ENCODE measurements around the gene CSPG4. TPM values are rescaled to one million over a fixed set of nuclear protein-coding genes. Genes with fewer than 3 reads are reported as not detected.

The CSPG4 gene
- total and polyA plus RNA-seq, 2 donors (not counting 1 experiment from before 2014, with no cell fraction given): 0.03 to 0.15 TPM

GRCh38 chr15:75671730-75672602 is 40.7 kb downstream of the CSPG4 start:
- H3K27ac ChIP-seq (ENCODE audit: low read length in 2 of 2): no peak overlapping the region
- no peaks in the 10 kb centered on the region for H4K20me1 ChIP-seq (ENCODE audit: control insufficient read depth, insufficient read depth, low read length, poor library complexity, severe bottlenecking)
- no peak overlapping the region for H3K9ac ChIP-seq (ENCODE audit: low read length)
- WGBS (ENCODE audit: insufficient coverage): 89% methylated on average over 8 of the region's 11 CpGs
- no peaks in the 10 kb centered on the region for H3K4me1 ChIP-seq (ENCODE audit: control insufficient read depth in 2 of 2, insufficient read depth in 2 of 2, low read length in 2 of 2)
- H3K27me3 ChIP-seq (replicated peaks in 1 of 4; ENCODE audit: control extremely low read depth in 1 of 4, control insufficient read depth in 3 of 4, insufficient read depth in 4 of 4, low read length in 3 of 4): no peaks in the 10 kb centered on the region
- POLR2A ChIA-PET: no interaction called here
- no peak for TF ChIP-seq EZH2 (IDR thresholded peaks at IDR 0.05; ENCODE audit: borderline replicate concordance, insufficient read depth, low read depth, low read length, poor library complexity, severe bottlenecking)
- TF ChIP-seq CTCF (IDR thresholded peaks at IDR 0.05): no peak
- H2AFZ ChIP-seq (ENCODE audit: insufficient read depth, low read depth, low read length, poor library complexity, severe bottlenecking): no peak overlapping the region
- no peak overlapping the region for H3K4me3 ChIP-seq (ENCODE audit: control extremely low read depth in 1 of 5, extremely low read depth in 1 of 5, insufficient read depth in 1 of 5, low read depth in 2 of 5, low read length in 4 of 5)
- no peak overlapping the region for H3K4me2 ChIP-seq (replicated peaks; ENCODE audit: low read depth, low read length, poor library complexity, severe bottlenecking)
- no peaks in the 10 kb centered on the region for H3K9me3 ChIP-seq (ENCODE audit: control extremely low read depth in 1 of 3, control insufficient read depth in 2 of 3, insufficient read depth in 1 of 3, low read length in 2 of 3)
- intact Hi-C loops (cut with micrococcal nuclease): no loop called here
- no peak overlapping the region for H3K27ac Mint-ChIP-seq
- CTCF ChIA-PET: interaction anchor here (1.2 kb wide), 1 partner anchor 14 kb away, joined by 4 read pairs; no protein-coding TSS in a partner anchor
- no peaks in the 10 kb centered on the region for H3K9me3 Mint-ChIP-seq (ENCODE audit: insufficient read depth)
- ATAC-seq (ENCODE audit: low read depth) (no peak), DNase-seq (no peak)
- peaks cover 1% of the 10 kb centered on the region for H3K4me1 Mint-ChIP-seq
- no peak overlapping the region for H3K4me3 Mint-ChIP-seq
- no peaks in the 10 kb centered on the region for H3K27me3 Mint-ChIP-seq
- no peaks in the 10 kb centered on the region for H3K79me2 ChIP-seq (ENCODE audit: control insufficient read depth, insufficient read depth, low read length)
- no peaks in the 10 kb centered on the region for H3K36me3 ChIP-seq (replicated peaks in 1 of 2; ENCODE audit: control extremely low read depth in 1 of 2, control insufficient read depth in 1 of 2, extremely low read depth in 1 of 2, insufficient read depth in 2 of 2, low read length in 1 of 2)

DNA sequence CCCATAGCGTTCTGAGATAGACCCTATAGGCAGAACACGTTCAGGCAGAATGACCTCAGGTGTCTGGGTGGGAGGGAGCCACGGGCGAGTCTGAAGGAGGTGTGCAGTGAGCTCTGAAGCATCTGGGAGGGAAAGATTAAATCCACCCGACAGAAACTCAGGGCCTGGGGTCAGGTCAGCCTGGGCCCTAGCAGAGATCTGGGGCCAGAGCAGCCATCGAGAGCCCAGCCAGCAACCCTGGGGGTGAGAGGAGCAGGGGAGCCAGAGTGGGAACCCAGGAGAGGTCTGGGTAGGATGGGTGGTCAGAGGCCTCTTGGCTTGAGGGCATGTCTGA is 42.8 kb downstream of the CSPG4 start:
- no peaks in the 10 kb centered on the region for H3K79me2 ChIP-seq (ENCODE audit: control insufficient read depth, insufficient read depth, low read length)
- H3K27ac ChIP-seq (ENCODE audit: low read length in 2 of 2): no peak overlapping the region
- intact Hi-C loops (cut with micrococcal nuclease): no loop called here
- Mint-ChIP-seq H3K4me3 (no peak overlapping the region), H3K9me3 (ENCODE audit: insufficient read depth) (no peaks in the 10 kb centered on the region), H3K27ac (no peak overlapping the region), H3K4me1 (peaks cover 1% of the 10 kb centered on the region), H3K27me3 (no peaks in the 10 kb centered on the region)
- no peaks in the 10 kb centered on the region for H3K9me3 ChIP-seq (ENCODE audit: control extremely low read depth in 1 of 3, control insufficient read depth in 2 of 3, insufficient read depth in 1 of 3, low read length in 2 of 3)
- no peaks in the 10 kb centered on the region for H3K36me3 ChIP-seq (replicated peaks in 1 of 2; ENCODE audit: control extremely low read depth in 1 of 2, control insufficient read depth in 1 of 2, extremely low read depth in 1 of 2, insufficient read depth in 2 of 2, low read length in 1 of 2)
- TF ChIP-seq CTCF (IDR thresholded peaks at IDR 0.05) (no peak), EZH2 (IDR thresholded peaks at IDR 0.05; ENCODE audit: borderline replicate concordance, insufficient read depth, low read depth, low read length, poor library complexity, severe bottlenecking) (no peak)
- H3K27me3 ChIP-seq (replicated peaks in 1 of 4; ENCODE audit: control extremely low read depth in 1 of 4, control insufficient read depth in 3 of 4, insufficient read depth in 4 of 4, low read length in 3 of 4): no peaks in the 10 kb centered on the region
- H3K4me3 ChIP-seq (ENCODE audit: control extremely low read depth in 1 of 5, extremely low read depth in 1 of 5, insufficient read depth in 1 of 5, low read depth in 2 of 5, low read length in 4 of 5): no peak overlapping the region
- no peaks in the 10 kb centered on the region for H3K4me1 ChIP-seq (ENCODE audit: control insufficient read depth in 2 of 2, insufficient read depth in 2 of 2, low read length in 2 of 2)
- WGBS (ENCODE audit: insufficient coverage): 86% methylated on average over 6 of the region's 6 CpGs
- H2AFZ ChIP-seq (ENCODE audit: insufficient read depth, low read depth, low read length, poor library complexity, severe bottlenecking): no peak overlapping the region
- POLR2A ChIA-PET: no interaction called here
- ATAC-seq (ENCODE audit: low read depth): no peak
- no peak overlapping the region for H3K9ac ChIP-seq (ENCODE audit: low read length)
- H4K20me1 ChIP-seq (ENCODE audit: control insufficient read depth, insufficient read depth, low read length, poor library complexity, severe bottlenecking): no peaks in the 10 kb centered on the region
- H3K4me2 ChIP-seq (replicated peaks; ENCODE audit: low read depth, low read length, poor library complexity, severe bottlenecking): no peak overlapping the region
- CTCF ChIA-PET: no interaction called here
- no peak for DNase-seq
